DMS 273 (cell line): ENCODE data around the gene ADH1C.
"Not testable (repeated sequence)": the region's sequence is repeated elsewhere in the genome, so short reads cannot be mapped to it uniquely, and the experiment has no call there.

Experiments
- DNase-seq: peaks from one replicate; lab custom pipeline; 2025; ENCODE audit not compliant: unreplicated experiment; lab: John Stamatoyannopoulos, UW

The ADH1C gene

DNA sequence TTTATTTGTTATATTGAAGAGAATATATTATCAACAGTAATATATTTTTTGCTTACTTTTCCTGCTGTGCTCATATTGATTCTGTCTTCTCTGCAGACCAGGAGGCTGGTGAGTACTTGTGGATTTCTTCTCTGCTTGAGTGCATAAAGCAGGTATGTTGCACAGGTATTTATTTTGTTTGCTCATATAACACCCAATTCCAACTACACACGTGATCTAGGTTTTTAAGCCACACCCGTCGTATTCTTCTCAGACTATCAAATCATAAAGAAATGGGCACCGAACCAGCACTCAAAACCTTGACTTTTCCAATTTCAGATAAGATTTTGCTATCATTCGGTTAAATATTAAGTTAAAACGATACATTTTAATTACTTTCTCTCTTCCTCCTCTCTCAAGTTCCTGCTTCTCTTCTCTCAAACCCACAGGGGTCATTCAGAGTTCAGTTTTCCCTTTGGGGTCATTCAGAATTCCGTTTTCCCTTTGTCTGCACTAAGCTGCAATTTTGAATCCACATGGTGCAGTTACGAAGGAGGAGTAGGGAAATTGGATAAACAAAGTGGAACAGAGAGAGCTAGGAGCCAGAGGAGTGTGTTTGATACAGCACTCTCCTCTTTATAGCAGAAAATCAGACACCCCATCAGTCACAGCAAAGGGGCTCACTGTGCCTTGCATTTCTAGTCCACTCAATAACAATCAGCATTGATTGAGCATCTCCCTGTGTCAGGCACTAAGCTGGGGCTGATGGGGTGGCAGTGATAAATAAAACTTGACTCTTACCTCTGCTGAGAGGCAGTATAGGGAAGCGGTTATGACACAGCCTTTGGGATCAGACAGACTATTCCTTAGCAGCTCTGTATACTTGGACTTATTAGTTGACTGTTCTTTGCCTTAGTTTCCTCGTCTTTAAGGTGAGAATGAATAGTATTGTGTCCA lies at the start of gene ADH1C:
ADH1C (minus strand) TSS at position 145 of the 936 bp plus-strand sequence; CDS start at position 74, 71 bp downstream.
- DNase-seq: no peak

DNA sequence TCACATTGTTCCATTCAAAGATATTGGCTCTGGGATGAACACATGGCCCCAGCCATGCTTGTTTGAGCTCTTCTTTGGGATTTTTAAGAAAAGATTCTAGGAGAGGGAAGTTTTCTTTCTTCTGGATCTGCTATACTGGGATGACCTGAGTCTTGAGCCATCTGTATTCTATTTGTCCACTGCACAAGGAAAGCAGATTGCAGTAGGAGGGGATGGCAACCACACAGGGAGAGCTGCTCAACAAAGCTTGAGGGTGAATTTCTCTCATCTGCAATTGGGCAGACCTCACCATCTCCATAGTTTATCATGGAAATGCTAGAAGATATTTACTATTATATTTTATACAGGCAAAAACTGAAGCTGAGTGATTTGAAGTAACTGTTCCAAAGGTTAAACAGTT lies 48.3 kb upstream of the ADH1C start:
- DNase-seq: no peak

- DNase-seq: no peak
These were observed 46.5 kb upstream of the ADH1C start for GRCh38 chr4:99399017-99399416.

- no peak for DNase-seq
These were observed 43.2 kb upstream of the ADH1C start for GRCh38 chr4:99395595-99396364.

GRCh38 chr4:99394896-99395295 lies 42.4 kb upstream of the ADH1C start:
- DNase-seq: no peak

DNA sequence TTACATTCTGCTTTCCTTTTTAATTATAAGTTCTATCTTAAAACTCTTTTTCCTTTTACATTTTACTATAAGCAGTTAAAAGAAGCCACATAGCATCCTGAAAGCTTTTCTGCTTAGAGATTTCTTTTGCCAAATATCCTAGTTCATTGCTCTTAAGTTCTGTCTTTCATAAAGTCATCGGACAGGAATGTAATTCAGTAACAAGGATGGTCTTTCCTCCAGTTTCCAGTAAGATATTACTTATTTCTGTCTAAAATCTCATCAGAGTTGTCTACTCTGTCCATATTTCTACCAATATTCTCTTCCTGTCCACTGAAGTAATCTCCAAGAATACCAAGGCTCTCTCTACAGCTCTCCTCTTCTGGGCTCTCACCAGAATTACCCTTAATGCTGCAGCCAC lies 37.5 kb upstream of the ADH1C start:
- DNase-seq: no peak

- no peak for DNase-seq
These were observed 37.1 kb upstream of the ADH1C start for GRCh38 chr4:99389606-99390005.

GRCh38 chr4:99383833-99384392 lies 31.4 kb upstream of the ADH1C start:
- no peak for DNase-seq

DNA sequence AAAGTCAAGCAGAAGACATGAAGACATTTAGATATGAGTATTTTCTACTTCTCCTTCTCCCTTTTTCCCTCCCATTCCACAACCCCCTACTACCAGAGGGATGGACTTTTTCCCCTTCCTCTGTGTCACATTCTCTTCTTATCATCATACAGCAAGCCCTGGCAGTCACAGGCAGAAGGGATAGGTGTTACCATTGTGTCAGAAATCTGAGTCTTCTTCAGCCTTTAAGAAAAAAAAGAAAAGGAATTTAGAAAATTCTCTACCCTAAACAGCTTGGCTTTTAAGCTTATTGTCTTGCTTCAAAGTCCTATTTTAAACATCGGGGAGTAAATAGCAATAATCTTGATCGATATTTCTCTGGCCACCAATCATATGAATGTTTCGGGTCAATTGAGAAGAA lies 30.9 kb upstream of the ADH1C start:
- no peak for DNase-seq

- DNase-seq: no peak
These were observed 30.3 kb upstream of the ADH1C start for GRCh38 chr4:99382745-99383360.

- DNase-seq: no peak
These were observed 29.1 kb upstream of the ADH1C start for GRCh38 chr4:99381588-99382175.

- no peak for DNase-seq
These were observed 27.0 kb upstream of the ADH1C start for GRCh38 chr4:99379571-99379970.

- DNase-seq: no peak
These were observed 26.3 kb upstream of the ADH1C start for GRCh38 chr4:99378876-99379275.

DNA sequence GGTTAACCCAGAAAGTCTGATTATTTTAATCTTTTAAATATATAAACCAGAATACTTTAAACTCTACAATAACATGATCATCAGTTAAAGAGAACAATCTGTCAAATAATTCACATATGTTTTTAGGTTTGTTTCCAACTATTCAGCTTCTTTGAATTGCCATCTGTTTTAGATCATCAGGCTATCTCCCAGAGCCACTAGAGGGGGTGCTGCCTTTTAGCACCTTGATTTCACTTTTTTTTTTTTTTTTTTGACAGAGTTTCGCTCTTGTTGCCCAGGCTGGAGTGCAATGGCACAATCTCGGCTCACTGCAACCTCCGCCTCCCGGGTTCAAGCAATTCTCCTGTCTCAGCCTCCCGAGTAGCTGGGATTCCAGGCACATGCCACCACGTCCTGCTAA lies 24.8 kb upstream of the ADH1C start:
- DNase-seq: peak; percentile 45

DNA sequence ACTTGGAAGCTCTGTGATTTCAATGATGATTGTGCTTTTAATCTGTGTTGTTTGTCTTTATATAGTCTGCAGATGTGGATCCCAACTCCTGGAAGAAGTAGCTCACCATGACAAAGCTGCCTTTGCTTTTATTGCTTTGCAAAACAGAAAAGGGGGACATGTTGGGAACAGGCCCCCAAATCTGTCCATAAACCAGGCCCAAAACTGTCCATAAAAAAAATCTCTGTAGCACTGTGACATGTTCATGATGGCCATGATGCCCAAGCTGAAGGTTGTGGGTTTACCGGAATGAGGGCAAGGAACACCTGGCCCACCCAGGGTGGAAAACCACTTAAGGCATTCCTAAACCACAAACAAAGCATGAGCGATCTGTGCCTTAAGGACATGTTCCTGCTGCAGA lies 19.9 kb upstream of the ADH1C start:
- DNase-seq: not testable (repeated sequence)

- DNase-seq: peak; percentile 6
These were observed 15.3 kb upstream of the ADH1C start for GRCh38 chr4:99367817-99368216.

- no peak for DNase-seq
These were observed 13.9 kb upstream of the ADH1C start for GRCh38 chr4:99366491-99366890.

- peak; percentile 21 for DNase-seq
These were observed 10.2 kb upstream of the ADH1C start for GRCh38 chr4:99362768-99363167.

DNA sequence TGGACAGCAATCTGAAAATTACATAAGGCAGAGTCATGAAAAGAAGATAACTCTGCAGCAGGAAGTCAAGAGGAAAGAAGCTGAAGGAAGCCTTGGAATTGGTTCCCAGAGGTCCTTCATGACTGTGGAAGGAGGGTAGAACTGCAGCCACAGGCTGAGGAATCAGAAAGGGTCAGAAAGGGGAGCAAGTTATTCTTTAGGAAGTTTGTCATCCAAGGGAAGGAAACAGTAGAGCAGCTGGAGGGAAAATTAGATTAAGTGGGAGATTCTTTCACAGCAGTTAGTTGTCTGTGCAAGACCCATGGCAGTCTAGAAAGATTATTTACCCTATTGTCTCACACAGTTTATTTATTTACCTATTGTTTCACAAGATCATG lies 9.3 kb upstream of the ADH1C start:
- DNase-seq: no peak

DNA sequence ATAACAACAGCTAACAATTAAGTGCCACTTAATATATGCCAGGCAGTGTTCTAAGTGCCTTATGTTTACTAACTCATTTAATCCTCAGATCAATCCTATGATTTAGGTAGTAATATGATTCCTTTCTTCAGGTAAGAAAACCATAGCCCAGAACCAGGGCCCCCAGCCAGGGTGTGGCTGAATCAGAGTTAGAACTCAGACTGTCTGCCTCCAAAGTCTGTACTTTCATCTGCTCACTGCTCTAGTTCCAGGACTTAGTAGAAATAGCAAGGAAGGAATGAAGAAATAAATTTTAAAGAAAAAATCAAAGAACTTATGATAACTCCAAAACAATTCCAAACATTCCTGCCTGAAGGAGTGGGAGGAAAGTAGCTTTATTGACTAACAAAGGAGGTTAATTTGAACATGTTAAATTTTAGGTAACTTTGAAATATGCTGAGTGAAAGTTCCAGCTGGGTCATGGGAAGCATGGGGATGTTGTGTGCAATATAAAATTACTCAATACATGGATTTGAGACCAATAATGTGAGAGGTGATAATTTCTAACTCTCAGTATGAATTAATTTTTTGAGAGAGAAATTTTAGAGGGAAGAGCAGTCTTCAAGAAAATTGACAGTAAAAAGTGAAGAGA lies 8.8 kb upstream of the ADH1C start:
- no peak for DNase-seq
